ENCODE measurements around the gene GLB1L2.

Gene GLB1L2

GRCh38 chr11:134387501-134387900 is 55.7 kb downstream of the GLB1L2 start:
- ATAC-seq: no peak

DNA sequence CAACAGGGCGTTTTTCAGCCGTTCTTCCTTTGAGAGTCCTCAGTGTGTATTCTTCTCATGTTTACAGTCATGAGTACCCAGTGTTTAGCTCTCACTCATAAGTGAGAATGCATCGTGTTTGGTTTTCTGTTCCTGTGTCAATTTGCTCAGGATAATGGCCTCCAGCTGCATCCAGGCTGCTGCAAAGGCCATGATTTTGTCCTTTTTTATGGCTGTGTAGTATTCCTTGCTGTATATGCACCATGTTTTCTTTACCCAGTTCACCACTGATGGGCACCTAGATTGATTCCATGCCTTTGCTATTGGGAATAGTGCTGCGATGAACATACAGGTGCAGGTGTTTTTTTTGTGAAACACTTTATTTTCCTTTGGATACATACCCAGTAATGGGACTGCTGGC is 56.8 kb downstream of the GLB1L2 start:
- ATAC-seq: no peak
- TF ChIP-seq, protein P1, sequence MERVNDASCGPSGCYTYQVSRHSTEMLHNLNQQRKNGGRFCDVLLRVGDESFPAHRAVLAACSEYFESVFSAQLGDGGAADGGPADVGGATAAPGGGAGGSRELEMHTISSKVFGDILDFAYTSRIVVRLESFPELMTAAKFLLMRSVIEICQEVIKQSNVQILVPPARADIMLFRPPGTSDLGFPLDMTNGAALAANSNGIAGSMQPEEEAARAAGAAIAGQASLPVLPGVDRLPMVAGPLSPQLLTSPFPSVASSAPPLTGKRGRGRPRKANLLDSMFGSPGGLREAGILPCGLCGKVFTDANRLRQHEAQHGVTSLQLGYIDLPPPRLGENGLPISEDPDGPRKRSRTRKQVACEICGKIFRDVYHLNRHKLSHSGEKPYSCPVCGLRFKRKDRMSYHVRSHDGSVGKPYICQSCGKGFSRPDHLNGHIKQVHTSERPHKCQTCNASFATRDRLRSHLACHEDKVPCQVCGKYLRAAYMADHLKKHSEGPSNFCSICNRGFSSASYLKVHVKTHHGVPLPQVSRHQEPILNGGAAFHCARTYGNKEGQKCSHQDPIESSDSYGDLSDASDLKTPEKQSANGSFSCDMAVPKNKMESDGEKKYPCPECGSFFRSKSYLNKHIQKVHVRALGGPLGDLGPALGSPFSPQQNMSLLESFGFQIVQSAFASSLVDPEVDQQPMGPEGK (CRISPR knock-in tag; IDR thresholded peaks at IDR 0.05; ENCODE audit: borderline replicate concordance): no peak

More at GRCh38 chr11:134387501-134387900, 55.7 kb downstream of the GLB1L2 start:
- TF ChIP-seq ZNF8 (CRISPR knock-in tag; IDR thresholded peaks at IDR 0.05): no peak
- TF ChIP-seq OSR1 (CRISPR knock-in tag; IDR thresholded peaks at IDR 0.05): no peak
- TF ChIP-seq ZFP30 (CRISPR knock-in tag; IDR thresholded peaks at IDR 0.05): no peak
- TF ChIP-seq TCF4 (CRISPR knock-in tag; IDR thresholded peaks at IDR 0.05; ENCODE audit: borderline replicate concordance): no peak
- no peak for TF ChIP-seq TSHZ2 (CRISPR knock-in tag; IDR thresholded peaks at IDR 0.05)
- no peak for TF ChIP-seq ESRRG (CRISPR knock-in tag; IDR thresholded peaks at IDR 0.05)
- TF ChIP-seq, protein P1 (CRISPR knock-in tag; IDR thresholded peaks at IDR 0.05; ENCODE audit: borderline replicate concordance): no peak
- TF ChIP-seq ISL1 (CRISPR knock-in tag; IDR thresholded peaks at IDR 0.05): no peak
- TF ChIP-seq ZC3H10 (CRISPR knock-in tag; IDR thresholded peaks at IDR 0.05): no peak
- TF ChIP-seq ZFP3 (CRISPR knock-in tag; IDR thresholded peaks at IDR 0.05): no peak
- TF ChIP-seq ARNTL (CRISPR knock-in tag; IDR thresholded peaks at IDR 0.05; ENCODE audit: borderline replicate concordance, low read depth): no peak
- no peak for TF ChIP-seq RARB (CRISPR knock-in tag; IDR thresholded peaks at IDR 0.05)
- no peak for TF ChIP-seq PPARA (CRISPR knock-in tag; IDR thresholded peaks at IDR 0.05; ENCODE audit: borderline replicate concordance)
- TF ChIP-seq, protein P2, sequence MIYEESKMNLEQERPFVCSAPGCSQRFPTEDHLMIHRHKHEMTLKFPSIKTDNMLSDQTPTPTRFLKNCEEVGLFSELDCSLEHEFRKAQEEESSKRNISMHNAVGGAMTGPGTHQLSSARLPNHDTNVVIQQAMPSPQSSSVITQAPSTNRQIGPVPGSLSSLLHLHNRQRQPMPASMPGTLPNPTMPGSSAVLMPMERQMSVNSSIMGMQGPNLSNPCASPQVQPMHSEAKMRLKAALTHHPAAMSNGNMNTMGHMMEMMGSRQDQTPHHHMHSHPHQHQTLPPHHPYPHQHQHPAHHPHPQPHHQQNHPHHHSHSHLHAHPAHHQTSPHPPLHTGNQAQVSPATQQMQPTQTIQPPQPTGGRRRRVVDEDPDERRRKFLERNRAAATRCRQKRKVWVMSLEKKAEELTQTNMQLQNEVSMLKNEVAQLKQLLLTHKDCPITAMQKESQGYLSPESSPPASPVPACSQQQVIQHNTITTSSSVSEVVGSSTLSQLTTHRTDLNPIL (CRISPR knock-in tag; IDR thresholded peaks at IDR 0.05; ENCODE audit: low read depth): no peak
- TF ChIP-seq CSDC2 (CRISPR knock-in tag; IDR thresholded peaks at IDR 0.05): no peak

DNA sequence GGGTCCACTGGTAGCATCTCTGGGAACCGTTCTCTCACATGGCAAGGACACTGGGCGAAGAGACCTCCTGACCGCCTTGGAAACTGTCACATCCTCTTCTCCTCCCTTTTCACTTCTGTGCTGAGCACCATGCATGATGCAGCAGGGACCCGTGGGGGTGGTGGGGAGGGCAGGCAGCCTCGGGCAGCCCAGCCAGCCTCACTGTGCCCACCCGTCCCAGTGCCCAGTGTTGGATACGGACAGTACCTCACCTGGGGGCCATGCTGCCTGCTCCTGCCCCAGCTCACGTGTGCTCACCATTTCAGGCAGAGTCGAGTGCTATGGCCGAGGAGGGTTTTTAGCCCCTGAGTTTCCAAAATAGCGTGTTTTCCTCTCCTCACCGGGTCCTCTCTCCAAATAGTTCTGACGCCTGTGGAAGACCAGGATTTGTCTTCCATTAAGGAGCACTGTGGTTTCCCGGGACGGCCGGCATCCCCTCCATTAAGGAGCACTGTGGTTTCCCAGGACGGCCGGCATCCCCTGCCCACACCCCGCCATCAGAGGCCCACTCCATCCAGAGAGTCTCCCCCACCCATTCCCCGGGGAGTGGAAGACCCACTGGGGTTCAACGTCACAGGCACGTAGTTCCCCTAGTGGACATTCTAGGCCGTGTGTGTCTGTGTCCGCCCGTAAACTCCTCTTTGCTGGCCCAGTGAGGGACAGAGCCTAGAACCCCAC is 57.8 kb downstream of the GLB1L2 start:
- TF ChIP-seq ZC3H10 (CRISPR knock-in tag; IDR thresholded peaks at IDR 0.05) (no peak), GLIS3 (CRISPR knock-in tag; IDR thresholded peaks at IDR 0.05) (no peak), PPARA (CRISPR knock-in tag; IDR thresholded peaks at IDR 0.05; ENCODE audit: borderline replicate concordance) (no peak), ZNF70 (CRISPR knock-in tag; IDR thresholded peaks at IDR 0.05) (no peak), POU6F1 (CRISPR knock-in tag; IDR thresholded peaks at IDR 0.05; ENCODE audit: borderline replicate concordance, low read depth) (no peak), TSHZ2 (CRISPR knock-in tag; IDR thresholded peaks at IDR 0.05) (no peak), ARNTL (CRISPR knock-in tag; IDR thresholded peaks at IDR 0.05; ENCODE audit: borderline replicate concordance, low read depth) (no peak), ZNF565 (CRISPR knock-in tag; conservative IDR thresholded peaks at IDR 0.05; ENCODE audit: low read depth) (no peak), ZFP30 (CRISPR knock-in tag; IDR thresholded peaks at IDR 0.05) (no peak), ZFP3 (CRISPR knock-in tag; IDR thresholded peaks at IDR 0.05) (no peak), CSDC2 (CRISPR knock-in tag; IDR thresholded peaks at IDR 0.05) (no peak), TOX (CRISPR knock-in tag; IDR thresholded peaks at IDR 0.05; ENCODE audit: borderline replicate concordance) (no peak), SNAI2 (CRISPR knock-in tag; IDR thresholded peaks at IDR 0.05) (no peak), RARB (CRISPR knock-in tag; IDR thresholded peaks at IDR 0.05) (no peak)
- TF ChIP-seq, protein P2 (CRISPR knock-in tag; IDR thresholded peaks at IDR 0.05; ENCODE audit: low read depth): no peak
- no peak for ATAC-seq

All from SK-N-SH treated with all-trans-retinoic acid at 6 μM for 48 hours (cell line).